Astrocyte (in vitro differentiated cells and primary cell): Measurements from ENCODE around the gene CA14.

ENCODE experiments used
- CTCF ChIP-seq: IDR thresholded peaks from 2 replicates; pipeline ENCODE4 v1.5.1; 2011; ENCODE audit warnings: low read depth, mild to moderate bottlenecking, inconsistent platforms, low read length, moderate library complexity; ENCODE audit not compliant: insufficient read depth
- EZH2 ChIP-seq: IDR thresholded peaks from 2 replicates; pipeline ENCODE4 v1.6.1; 2012; ENCODE audit warnings: mild to moderate bottlenecking, low read length, inconsistent platforms; ENCODE audit not compliant: insufficient read depth

GRCh38 chr1:150271291-150271959, 13.9 kb downstream of the CA14 start:
- TF ChIP-seq CTCF, result no peak
- TF ChIP-seq EZH2, result no peak
